LoVo (cell line): ENCODE data around the gene ALK.

Experiments
- DNase-seq: peaks from one replicate; pipeline ENCODE4 v3.0.0-alpha.2; 2016; ENCODE audit warnings: low spot score

The ALK gene

GRCh38 chr2:29714333-29714732 lies 207.1 kb downstream of the ALK start:
- DNase-seq, result no peak

DNA sequence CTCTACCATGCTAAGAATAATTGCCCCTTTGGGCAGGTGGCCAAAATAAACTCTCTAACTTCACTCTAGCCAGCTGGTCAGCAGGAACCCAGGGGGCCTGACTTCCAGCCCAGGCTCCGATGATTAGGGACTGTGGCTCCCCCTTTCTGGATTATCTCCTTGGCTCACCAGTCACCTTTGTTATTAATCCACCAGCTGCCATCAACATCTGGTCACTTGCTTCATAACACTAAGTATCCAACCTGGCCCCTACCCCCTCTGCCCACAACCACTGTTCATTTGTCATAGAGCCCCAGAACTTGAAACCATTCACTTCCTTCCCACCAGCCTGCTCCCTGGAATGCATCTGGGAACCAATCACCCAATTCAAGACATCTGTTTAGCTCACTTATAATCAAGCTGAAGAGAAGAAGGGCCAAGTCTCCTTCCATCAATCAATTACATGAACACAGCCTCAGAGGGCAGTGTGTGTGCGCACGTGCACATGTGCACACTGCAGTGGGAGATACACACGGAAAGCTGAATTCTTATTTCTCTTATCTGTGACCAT lies 215.1 kb downstream of the ALK start:
- DNase-seq, result no peak

GRCh38 chr2:29705616-29706015 lies 215.8 kb downstream of the ALK start:
- DNase-seq, result no peak

- DNase-seq, result no peak
Observed at GRCh38 chr2:29703336-29703735, 218.1 kb downstream of the ALK start.

DNA sequence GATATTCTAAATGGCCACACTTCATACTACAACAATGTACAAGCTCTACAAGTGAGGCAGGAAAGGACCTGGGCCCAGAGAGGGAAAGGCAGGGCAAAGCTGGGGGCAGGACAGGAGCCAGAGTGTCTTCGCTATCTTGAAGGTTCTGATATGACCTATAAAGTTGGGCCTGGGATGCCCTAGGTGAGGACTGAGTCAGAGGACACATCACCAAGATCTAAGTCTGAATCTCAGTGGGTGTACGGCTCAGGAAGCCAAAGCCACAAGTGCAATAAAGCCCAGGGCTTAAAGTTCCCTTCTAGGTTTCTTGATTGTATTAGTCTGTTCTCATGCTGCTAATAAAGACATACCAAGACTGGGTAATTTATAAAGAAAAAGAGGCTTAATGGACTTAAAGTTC lies 219.1 kb downstream of the ALK start:
- no peak for DNase-seq

DNA sequence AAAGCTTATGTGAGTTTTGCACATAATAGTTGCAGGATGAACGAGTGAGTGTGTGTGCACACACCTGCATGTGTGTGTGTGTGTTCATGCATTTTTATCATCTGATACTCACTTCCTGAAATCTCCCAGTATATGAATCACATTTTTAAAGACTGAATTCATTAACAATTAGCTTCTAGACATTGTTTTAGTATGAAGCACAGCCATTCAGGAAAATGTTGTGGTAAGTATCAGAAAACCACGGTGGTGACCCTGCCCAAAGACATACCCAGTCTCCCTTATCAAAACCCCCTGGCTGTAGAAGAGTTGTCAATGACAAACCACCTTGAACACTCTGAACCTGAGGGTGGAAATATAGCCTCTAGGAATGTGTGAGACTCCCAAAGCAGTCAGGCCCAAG lies 220.8 kb downstream of the ALK start:
- no peak for DNase-seq

DNA sequence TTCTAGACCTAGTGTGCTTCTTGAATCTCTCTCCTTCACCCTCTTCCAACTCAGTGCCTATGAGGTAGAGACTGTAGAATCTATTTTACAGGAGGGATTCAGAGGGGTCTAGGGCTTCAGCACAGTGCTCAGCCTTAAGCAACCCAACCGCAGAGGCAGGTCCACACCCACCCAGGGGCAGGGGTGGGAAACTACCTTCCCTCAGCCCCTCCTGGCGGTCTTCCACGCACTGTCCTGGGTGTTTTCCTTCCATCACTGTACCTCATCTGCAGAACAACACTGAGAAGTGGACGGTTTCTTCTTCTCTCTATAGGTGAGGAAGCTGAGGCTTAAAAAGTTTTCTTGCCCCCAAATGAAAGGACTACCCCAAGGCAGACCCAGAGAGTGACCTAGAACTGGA lies 222.3 kb downstream of the ALK start:
- DNase-seq, result no peak

GRCh38 chr2:29698216-29698615 lies 223.2 kb downstream of the ALK start:
- DNase-seq, result no peak

- no peak for DNase-seq
Observed at GRCh38 chr2:29697715-29698114, 223.7 kb downstream of the ALK start.

- DNase-seq, result no peak
Observed at GRCh38 chr2:29697181-29697580, 224.2 kb downstream of the ALK start.

DNA sequence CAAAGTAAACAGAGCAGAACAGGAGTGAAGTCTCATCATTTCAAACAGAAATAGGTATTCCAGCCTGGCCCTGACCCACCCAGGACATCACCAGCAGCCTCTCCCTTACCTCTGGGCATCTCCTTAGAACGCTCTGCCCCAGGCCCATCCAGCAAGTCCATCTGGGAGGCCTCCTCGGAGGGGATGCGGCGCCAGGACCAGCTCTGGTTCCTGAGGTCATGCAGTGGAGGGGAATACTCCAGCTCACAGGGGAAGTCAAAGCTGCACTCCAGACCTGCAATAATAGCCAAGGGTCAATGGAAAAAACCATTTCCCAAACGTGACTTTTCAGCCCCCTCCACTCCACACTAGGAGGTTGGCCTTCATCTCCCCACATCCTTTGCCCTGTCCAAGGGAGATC lies 226.6 kb downstream of the ALK start:
- no peak for DNase-seq

GRCh38 chr2:29691391-29691950 lies 229.9 kb downstream of the ALK start:
- DNase-seq, result no peak

GRCh38 chr2:29689666-29690065 lies 231.7 kb downstream of the ALK start:
- DNase-seq, result no peak

DNA sequence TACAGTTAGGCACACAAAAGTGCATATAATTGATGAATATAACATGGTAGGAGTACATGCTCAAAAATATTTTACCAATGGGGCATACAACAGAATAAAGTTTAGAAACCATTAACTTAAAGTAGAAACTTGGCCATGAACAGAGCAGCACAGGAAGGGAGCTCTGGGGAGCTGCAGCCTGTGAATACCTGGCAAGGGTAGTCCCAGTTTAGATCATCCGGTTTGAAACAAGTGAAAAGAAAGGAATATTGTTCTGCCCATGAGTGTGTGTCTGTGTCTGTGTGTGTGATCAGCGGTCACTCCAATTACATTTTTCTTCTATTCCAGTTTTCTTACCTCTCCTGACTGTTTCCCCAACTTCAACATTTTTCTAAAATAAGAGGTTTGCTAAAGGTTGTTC lies 233.0 kb downstream of the ALK start:
- no peak for DNase-seq

DNA sequence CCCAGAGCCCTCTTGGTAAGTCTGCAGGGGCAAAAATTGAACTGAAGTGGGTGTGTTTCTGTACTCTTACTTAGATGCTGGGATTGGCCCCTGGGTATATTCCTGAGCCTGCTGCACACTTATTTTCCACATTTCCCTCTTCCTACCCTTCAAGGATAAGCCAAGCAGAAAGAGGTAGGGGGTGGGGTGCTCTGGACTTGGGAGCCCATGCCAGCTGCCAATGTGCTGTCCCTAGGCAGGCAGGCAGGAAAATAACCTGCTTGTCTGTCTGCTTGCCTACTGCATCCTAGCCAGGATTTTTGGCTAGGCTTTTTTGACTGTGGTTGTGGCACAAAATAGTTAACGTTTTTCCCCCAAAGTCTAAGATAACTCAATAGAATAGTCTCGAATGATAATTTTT lies 234.3 kb downstream of the ALK start:
- DNase-seq, result no peak

DNA sequence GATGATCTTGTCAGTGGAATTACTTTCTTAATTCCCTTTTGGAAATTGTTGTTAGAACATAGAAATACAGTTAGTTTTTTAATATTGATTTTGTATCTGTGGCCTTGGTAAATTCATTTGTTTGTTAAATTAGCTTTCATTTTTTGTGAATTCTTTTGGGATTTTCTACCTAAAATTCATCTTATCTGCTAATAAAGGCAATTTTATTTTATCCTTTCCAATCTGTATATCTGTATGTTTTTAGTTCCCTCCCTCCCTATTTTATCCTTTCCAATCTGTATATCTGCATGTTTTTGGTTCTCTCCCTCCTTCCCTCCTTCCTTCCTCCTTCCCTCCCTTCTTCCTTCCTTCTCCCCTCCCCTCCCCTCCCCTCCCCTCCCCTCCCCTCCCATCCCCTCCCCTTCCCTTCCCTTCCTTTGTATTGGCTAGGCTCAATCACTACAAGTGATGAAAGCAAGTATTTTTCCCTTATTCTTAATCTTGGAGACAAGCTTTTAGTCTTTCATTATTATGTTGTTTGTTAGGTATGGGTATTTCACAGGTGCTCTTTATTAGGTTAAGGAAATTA lies 244.4 kb downstream of the ALK start:
- DNase-seq, result no peak

DNA sequence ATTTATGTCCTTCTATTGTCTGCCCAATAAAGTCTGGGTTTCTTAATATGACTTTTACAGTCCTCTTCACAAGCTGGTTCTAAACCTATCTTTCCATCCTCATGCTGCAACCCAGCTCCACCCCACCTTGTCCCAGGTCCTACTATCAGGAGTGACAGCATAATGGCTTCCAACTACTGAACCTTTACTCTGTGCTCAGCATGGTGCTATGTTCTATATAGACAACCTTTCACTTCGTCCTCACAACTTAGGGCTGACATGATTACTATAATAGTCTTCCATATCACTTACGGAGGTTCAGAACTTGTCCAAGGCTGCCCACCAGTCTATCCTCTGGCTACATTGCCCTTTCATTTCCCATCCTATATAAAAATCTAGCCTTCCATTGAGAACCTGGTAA lies 256.8 kb downstream of the ALK start:
- DNase-seq, result no peak

- DNase-seq, result no peak
Observed at GRCh38 chr2:29663268-29663667, 258.1 kb downstream of the ALK start.

- DNase-seq, result no peak
Observed at GRCh38 chr2:29662861-29663260, 258.5 kb downstream of the ALK start.

- no peak for DNase-seq
Observed at GRCh38 chr2:29660201-29660600, 261.2 kb downstream of the ALK start.

DNA sequence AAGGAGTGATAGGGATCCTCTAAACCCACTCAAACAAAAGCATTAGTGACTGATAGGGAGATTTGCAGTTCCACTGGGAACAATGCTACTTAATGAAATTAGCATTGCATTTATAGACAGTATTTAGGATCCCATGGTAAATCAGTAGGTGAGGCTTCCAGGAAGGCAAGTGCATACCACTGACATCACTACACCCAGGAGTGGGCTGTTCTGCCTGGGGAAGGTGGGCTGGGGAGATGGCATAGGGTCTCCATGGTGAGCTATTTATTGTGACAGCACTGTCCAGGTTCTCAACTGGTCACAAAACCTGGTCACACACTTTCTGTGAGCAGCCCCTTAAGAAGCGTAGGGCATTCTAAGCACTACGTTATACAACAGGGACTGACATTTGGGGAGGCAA lies 262.2 kb downstream of the ALK start:
- no peak for DNase-seq

DNA sequence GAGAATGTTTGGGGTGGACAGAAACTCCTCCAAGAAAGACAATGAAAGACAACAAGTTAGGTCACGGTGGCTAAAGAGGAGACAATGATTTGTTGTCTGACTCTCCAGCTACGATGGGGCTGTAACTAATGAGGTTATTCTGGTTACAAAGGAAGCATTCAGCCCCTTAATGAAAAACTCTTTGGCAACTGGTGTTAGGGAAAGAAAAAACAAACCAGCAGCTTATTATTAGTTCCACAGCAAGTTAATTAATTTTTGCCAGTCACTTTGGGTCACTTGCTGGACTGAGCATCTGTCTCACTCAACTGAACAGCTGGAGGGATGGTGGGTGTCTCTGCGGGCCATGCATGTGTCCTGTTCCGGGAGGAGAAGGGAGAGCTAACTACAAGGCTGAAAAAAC lies 263.7 kb downstream of the ALK start:
- DNase-seq, result no peak

DNA sequence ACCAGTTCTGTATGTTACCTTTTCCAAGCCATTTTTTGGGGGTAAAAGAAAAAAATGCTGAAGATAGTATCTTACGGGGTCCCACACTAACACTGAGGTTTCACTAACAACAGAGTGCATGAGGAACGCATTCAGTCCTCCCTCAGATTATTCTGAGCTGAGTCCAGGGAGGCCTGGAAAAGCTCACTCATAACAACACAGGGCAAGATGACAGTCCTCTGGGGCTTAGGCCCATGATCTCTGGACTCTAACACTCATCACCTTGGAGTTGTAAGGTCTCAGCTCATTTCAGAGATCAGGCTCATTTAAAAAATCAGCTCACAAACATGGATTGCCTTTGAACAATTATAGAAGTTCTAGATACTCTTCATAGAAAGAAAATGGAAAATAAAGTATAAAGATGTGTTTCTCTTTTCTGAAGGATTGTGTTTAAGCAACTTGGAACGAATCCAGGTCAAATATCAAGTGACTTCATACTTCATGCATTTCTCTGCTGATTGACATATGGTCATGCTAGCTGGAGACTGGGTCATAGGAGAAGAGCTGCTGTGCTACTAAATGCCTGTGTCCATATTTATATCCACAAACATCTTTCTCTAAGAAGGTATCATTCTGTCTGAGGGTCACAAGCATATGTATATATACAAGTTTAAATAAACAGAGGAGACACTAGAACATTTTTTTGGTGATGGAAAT lies 265.8 kb downstream of the ALK start:
- no peak for DNase-seq

- DNase-seq, result no peak
Observed at GRCh38 chr2:29650631-29651097, 270.7 kb downstream of the ALK start.
